SU-DHL-6 (cell line): ENCODE results near the gene TSNAX.
"Not testable (repeated sequence)": the region's sequence is repeated elsewhere in the genome, so short reads cannot be mapped to it uniquely, and the experiment has no call there.

Experiments
- H2AFZ ChIP-seq: fragments of 200-600 bp; sonication (generic); 2 replicates; pipeline ENCODE4 v1.6.1; 2014; ENCODE audit warnings: low read depth, mild to moderate bottlenecking, moderate library complexity, mixed read lengths, antibody characterized with exemption, low read length; ENCODE audit not compliant: severe bottlenecking
- H3F3A ChIP-seq: fragments of 200-600 bp; shearing (Covaris generic); 2 replicates; pipeline ENCODE4 v1.6.0; 2016; ENCODE audit warnings: antibody characterized with exemption, mild to moderate bottlenecking; ENCODE audit not compliant: insufficient read depth
- H3K27ac ChIP-seq: fragments of 200-600 bp; sonication (generic); 2 replicates; pipeline ENCODE4 v1.5.1; 2016; ENCODE audit warnings: low read depth, mild to moderate bottlenecking, low read length, moderate library complexity, mixed read lengths
- H3K27me3 ChIP-seq: fragments of 200-600 bp; sonication (generic), shearing (Covaris generic); 2 replicates; pipeline ENCODE4 v1.6.0; 2014; ENCODE audit warnings: mild to moderate bottlenecking, low read length
- H3K36me3 ChIP-seq: fragments of 200-600 bp; sonication (generic); 2 replicates; pipeline ENCODE4 v1.6.1; 2014; ENCODE audit warnings: mild to moderate bottlenecking, low read length, mixed read lengths
- H3K4me2 ChIP-seq: fragments of 300-600, 200-600 bp; shearing (Covaris generic), sonication (generic); 2 replicates; pipeline ENCODE4 v1.6.0; 2014; ENCODE audit warnings: low read length, low read depth, mild to moderate bottlenecking; ENCODE audit not compliant: poor library complexity, severe bottlenecking
- H3K4me3 ChIP-seq: fragments of 200-600 bp; sonication (generic); 2 replicates; pipeline ENCODE4 v1.5.1; 2014; ENCODE audit warnings: antibody characterized with exemption, low read length, mild to moderate bottlenecking, mixed read lengths; ENCODE audit not compliant: insufficient read depth, poor library complexity, severe bottlenecking
- H3K79me2 ChIP-seq: fragments of 200-600 bp; sonication (generic); 2 replicates; pipeline ENCODE4 v1.6.1; 2014; ENCODE audit warnings: mild to moderate bottlenecking, low read length, moderate library complexity; ENCODE audit not compliant: insufficient read depth
- H3K9ac ChIP-seq: fragments of 200-600 bp; sonication (generic); 2 replicates; pipeline ENCODE4 v1.7.0; 2014; ENCODE audit warnings: mild to moderate bottlenecking, low read length
- H3K9me2 ChIP-seq: fragments of 200-600 bp; sonication (generic); replicated peaks from 2 replicates; pipeline ENCODE4 v1.6.1; 2014; ENCODE audit warnings: low read length; ENCODE audit not compliant: insufficient read depth
- H3K9me3 ChIP-seq: fragments of 200-600 bp; sonication (generic); 2 replicates; pipeline ENCODE4 v1.6.1; 2014; ENCODE audit warnings: low read length, mixed read lengths; ENCODE audit not compliant: insufficient read depth
- H4K20me1 ChIP-seq: fragments of 200-600 bp; sonication (generic); 2 replicates; pipeline ENCODE4 v1.6.1; 2014; ENCODE audit warnings: low read depth, mild to moderate bottlenecking, antibody characterized with exemption, low read length, moderate library complexity, mixed read lengths
- EZH2phosphoT487 ChIP-seq: fragments of 200-600 bp; sonication (generic), shearing (Covaris generic); conservative IDR thresholded peaks from 2 replicates; pipeline ENCODE4 v1.6.1; 2018; ENCODE audit warnings: mild to moderate bottlenecking, antibody characterized with exemption, low read length, moderate library complexity, mixed read lengths
- TF ChIP-seq, protein P1 (sequence below): fragments of 200-600 bp; sonication (generic); IDR thresholded peaks from one replicate; pipeline ENCODE4 v1.5.1; 2017; ENCODE audit warnings: antibody characterized with exemption, mild to moderate bottlenecking, low read length, moderate library complexity; ENCODE audit not compliant: insufficient read depth, poor library complexity, severe bottlenecking

TSNAX gene

DNA sequence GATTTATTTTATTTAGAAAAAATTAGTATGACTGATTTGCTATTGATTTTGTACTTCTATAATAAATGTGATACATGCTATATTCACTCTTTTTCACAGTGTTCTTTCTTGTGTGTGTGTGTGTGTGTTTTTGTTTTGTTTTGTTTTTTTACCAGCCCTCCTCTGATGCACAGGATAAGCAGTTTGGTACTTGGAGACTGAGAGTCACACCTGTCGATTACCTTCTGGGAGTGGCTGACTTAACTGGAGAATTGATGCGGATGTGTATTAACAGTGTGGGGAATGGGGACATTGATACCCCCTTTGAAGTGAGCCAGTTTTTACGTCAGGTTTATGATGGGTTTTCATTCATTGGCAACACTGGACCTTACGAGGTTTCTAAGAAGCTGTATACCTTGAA is 35.9 kb downstream of the TSNAX start:
- H3K36me3 ChIP-seq = peaks cover 13% of the 10 kb centered on the region; the same call in 1 of the 2 replicates
- no peaks in the 10 kb centered on the region for H3K27me3 ChIP-seq

DNA sequence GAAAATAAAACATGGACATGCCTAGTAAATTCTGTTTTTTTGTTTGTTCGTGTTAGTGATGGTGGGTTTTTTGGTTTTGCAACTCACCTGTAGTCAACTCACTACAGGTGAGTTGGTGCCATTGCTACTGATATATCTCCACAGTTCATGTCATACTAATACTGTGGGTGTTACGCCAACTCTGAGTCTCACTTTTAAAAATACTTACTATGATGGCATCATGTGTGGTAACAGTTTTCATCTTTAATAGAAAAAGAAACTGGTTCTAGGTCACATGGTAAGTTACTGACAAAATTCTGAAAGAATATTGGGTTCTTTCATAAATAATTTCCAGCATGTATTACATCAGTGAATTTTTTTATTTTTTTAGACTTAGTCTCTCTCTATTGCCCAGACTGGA is 38.0 kb downstream of the TSNAX start:
- Histone ChIP-seq H3F3A (no peaks in the 10 kb centered on the region), H3K9me3 (no peaks in the 10 kb centered on the region), H3K27me3 (no peaks in the 10 kb centered on the region), H3K27ac (no peak overlapping the region), H2AFZ (no peak overlapping the region), H4K20me1 (no peaks in the 10 kb centered on the region), H3K4me3 (no peak overlapping the region), H3K9me2 (no peaks in the 10 kb centered on the region), H3K36me3 (peaks cover 13% of the 10 kb centered on the region; the same call in 1 of the 2 replicates), H3K4me2 (no peak overlapping the region), H3K79me2 (no peaks in the 10 kb centered on the region), H3K9ac (no peak overlapping the region)
- TF ChIP-seq, protein P1, sequence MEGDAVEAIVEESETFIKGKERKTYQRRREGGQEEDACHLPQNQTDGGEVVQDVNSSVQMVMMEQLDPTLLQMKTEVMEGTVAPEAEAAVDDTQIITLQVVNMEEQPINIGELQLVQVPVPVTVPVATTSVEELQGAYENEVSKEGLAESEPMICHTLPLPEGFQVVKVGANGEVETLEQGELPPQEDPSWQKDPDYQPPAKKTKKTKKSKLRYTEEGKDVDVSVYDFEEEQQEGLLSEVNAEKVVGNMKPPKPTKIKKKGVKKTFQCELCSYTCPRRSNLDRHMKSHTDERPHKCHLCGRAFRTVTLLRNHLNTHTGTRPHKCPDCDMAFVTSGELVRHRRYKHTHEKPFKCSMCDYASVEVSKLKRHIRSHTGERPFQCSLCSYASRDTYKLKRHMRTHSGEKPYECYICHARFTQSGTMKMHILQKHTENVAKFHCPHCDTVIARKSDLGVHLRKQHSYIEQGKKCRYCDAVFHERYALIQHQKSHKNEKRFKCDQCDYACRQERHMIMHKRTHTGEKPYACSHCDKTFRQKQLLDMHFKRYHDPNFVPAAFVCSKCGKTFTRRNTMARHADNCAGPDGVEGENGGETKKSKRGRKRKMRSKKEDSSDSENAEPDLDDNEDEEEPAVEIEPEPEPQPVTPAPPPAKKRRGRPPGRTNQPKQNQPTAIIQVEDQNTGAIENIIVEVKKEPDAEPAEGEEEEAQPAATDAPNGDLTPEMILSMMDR = no peak
- no peak for TF ChIP-seq EZH2phosphoT487

More for the DNA sequence above, 35.9 kb downstream of the TSNAX start:
- H3K9me2 ChIP-seq = no peaks in the 10 kb centered on the region
- no peaks in the 10 kb centered on the region for H3K79me2 ChIP-seq
- H3K4me3 ChIP-seq = no peak overlapping the region
- no peak overlapping the region for H3K4me2 ChIP-seq
- TF ChIP-seq, protein P1 = no peak
- no peak for TF ChIP-seq EZH2phosphoT487
- H3F3A ChIP-seq = no peaks in the 10 kb centered on the region
- H4K20me1 ChIP-seq = no peaks in the 10 kb centered on the region
- H3K9me3 ChIP-seq = no peaks in the 10 kb centered on the region
- no peak overlapping the region for H2AFZ ChIP-seq
- H3K27ac ChIP-seq = no peak overlapping the region
- H3K9ac ChIP-seq = no peak overlapping the region

DNA sequence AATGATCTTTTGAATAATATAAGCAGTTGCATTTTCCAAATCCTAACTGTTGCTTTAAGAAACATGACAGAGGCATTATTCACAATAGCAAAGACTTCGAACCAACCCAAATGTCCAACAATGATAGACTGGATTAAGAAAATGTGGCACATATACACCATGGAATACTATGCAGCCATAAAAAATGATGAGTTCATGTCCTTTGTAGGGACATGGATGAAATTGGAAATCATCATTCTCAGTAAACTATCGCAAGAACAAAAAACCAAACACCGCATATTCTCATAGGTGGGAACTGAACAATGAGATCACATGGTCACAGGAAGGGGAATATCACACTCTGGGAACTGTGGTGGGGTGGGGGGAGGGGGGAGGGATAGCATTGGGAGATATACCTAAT is 41.8 kb downstream of the TSNAX start:
- not testable (repeated sequence) for H3K9ac ChIP-seq, H3K4me3 ChIP-seq, H3K79me2 ChIP-seq, H3K9me3 ChIP-seq, H3K27me3 ChIP-seq, H2AFZ ChIP-seq, H3K4me2 ChIP-seq, H3K27ac ChIP-seq, H3K9me2 ChIP-seq, H3F3A ChIP-seq, H4K20me1 ChIP-seq, H3K36me3 ChIP-seq

DNA sequence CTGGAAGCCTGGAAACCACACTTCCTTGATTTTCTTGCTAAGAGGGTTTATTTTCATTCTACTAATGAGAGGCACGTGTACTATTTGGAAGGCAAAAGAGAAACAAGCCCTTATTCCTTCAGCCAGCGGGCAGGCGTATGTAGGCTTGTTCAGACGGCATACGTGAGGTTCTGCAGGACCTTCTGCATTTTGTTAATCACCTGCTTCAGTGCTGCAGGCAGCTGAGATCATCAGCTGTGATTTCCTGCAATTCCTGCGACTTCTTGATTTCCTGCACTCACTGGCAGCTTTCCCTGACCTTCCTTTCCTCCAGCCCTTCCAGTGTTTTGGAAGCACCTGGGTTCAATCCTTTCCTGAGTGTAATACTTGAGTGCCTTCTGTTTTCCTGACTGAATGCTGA is 43.4 kb downstream of the TSNAX start:
- Histone ChIP-seq H3K9me2 (no peaks in the 10 kb centered on the region), H2AFZ (no peak overlapping the region), H3K36me3 (no peaks in the 10 kb centered on the region), H4K20me1 (no peaks in the 10 kb centered on the region), H3K27ac (no peak overlapping the region), H3K9me3 (no peaks in the 10 kb centered on the region), H3K79me2 (no peaks in the 10 kb centered on the region), H3F3A (no peaks in the 10 kb centered on the region), H3K4me2 (no peak overlapping the region), H3K4me3 (no peak overlapping the region), H3K9ac (no peak overlapping the region), H3K27me3 (no peaks in the 10 kb centered on the region)
- TF ChIP-seq EZH2phosphoT487 = no peak
- TF ChIP-seq, protein P1 = no peak
